Psoas muscle (tissue), 8 donors: ENCODE results near the gene FMNL2. TPM values are rescaled to one million over a fixed set of nuclear protein-coding genes. Genes with fewer than 3 reads are reported as not detected.

Source experiments
- ATAC-seq, 4 donors: fragments of 200-7000 bp; cut with Tn5 transposase; one replicate each; pipeline ENCODE4 v1.9.1; 2020; ENCODE audit warnings: moderate library complexity in 3 of 4, mild to moderate bottlenecking in 2 of 4
- DNase-seq, 2 donors: peaks; one replicate each; pipeline ENCODE4 v3.0.0-alpha.2; 2020
- H3K27ac ChIP-seq: fragments of 200-600 bp; one replicate; pipeline ENCODE4 v1.8.0; 2022
- H3K27me3 ChIP-seq, 3 donors: fragments of 200-600 bp in 1 of 3; one replicate each; pipeline versions ENCODE4 v1.6.1 to v1.8.0; 2013 to 2022; ENCODE audit warnings: low read length in 2 of 3, mild to moderate bottlenecking in 2 of 3, moderate library complexity in 1 of 3; ENCODE audit not compliant: insufficient read depth in 3 of 3
- H3K36me3 ChIP-seq, 2 donors: fragments of 200-600 bp in 1 of 2; one replicate each; pipeline versions ENCODE4 v1.6.1 to v1.8.0; 2013 to 2022; ENCODE audit warnings: low read depth in 1 of 2, mild to moderate bottlenecking in 1 of 2, moderate library complexity in 1 of 2; ENCODE audit not compliant: insufficient read depth in 1 of 2
- H3K4me1 ChIP-seq: fragments of 200-600 bp; one replicate; pipeline ENCODE4 v1.8.0; 2022
- H3K4me3 ChIP-seq: fragments of 200-600 bp; one replicate; pipeline ENCODE4 v1.8.0; 2022; ENCODE audit warnings: mild to moderate bottlenecking
- H3K9me3 ChIP-seq: fragments of 200-600 bp; one replicate; pipeline ENCODE4 v1.8.0; 2022
- WGBS, 3 donors: extraction: QIAGEN DNeasy Blood & Tissue Kit; methylation state at CpG; one replicate each; pipeline versions ENCODE4 v1.1.6 to v1.1.7; 2013; 5-methylcytosine and 5-hydroxymethylcytosine counted together
- intact Hi-C, 2 donors: fragments of 100-400 bp; cut with DNase I; formaldehyde crosslinking; loops; one replicate each; pipeline versions ENCODE4 v1.11.0 to v1.14.2; 2022
- polyA plus RNA-seq, 3 donors: library from polyadenylated mRNA; stranded (reverse); fragments of 200-250 nt; gene quantifications; one replicate each; pipeline ENCODE4 v1.2.3, GENCODE V29; 2013
- total RNA-seq, 4 donors: library from RNA; stranded (reverse); fragmentation: NEBNext Ultra II Directional in 2 of 4; extraction: Animal tissue kit (Norgen Biotek cat#: 25700) in 2 of 4; gene quantifications; one replicate each; pipeline versions ENCODE4 v1.2.1 to v1.2.4, GENCODE V29; 2021 to 2023
- TF ChIP-seq, protein P1 (sequence below): fragments of 200-600 bp; IDR thresholded peaks from one replicate; pipeline ENCODE4 v1.8.0; 2022; ENCODE audit warnings: antibody characterized with exemption
- donor health status: healthy with polysubstance abuse.
- donor health status: DM: no; HTN: no; CAD: no; lungs with moderate emphysema.
- donor health status: Bipolar disorder and iron deficiency.
- donor health status: healthy.
- donor health status: DM: yes; HTN: yes; CAD: no.
- donor health status: DM: no; HTN: no; CAD: no.
- donor health status: DM: no; HTN: no; CAD: no.
- donor health status: DM: yes; HTN: yes; CAD: no.

FMNL2 gene
- total and polyA plus RNA-seq, 7 donors, result 6.6 to 18.2 (median 11.0) TPM

GRCh38 chr2:152598975-152599759 is 264.2 kb downstream of the FMNL2 start:
- intact Hi-C loops, result no loop called here

DNA sequence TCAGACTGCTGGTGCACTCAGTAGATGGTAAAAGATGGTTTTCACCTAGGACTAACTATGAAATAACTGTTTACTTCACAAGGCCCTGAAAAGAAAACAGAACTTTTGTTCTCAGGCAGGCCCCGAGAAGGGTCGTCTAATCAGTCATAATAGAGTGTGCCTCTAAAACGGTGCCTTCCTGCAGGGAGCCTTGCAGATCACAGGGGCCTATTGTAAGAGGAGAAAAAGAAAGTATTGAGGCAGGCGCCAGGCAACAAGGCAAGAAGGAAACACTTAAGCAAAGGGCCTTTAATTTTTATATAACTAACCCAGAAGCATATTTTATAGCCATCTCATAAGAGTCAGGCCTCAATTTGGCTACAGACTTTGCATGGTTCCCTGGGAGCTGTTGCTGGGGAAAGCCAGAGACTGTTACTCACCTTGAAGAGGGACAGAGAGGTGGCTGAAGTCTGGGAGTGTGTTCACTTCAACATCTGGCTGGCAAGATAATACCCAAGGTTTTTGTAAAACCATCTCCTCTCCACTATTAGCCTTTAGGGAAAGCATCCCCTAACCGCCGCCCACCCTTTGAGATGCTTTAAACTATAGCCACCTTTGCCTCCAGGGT is 265.2 kb downstream of the FMNL2 start:
- H3K27me3 ChIP-seq, result no peaks in the 10 kb centered on the region
- TF ChIP-seq, protein P1, sequence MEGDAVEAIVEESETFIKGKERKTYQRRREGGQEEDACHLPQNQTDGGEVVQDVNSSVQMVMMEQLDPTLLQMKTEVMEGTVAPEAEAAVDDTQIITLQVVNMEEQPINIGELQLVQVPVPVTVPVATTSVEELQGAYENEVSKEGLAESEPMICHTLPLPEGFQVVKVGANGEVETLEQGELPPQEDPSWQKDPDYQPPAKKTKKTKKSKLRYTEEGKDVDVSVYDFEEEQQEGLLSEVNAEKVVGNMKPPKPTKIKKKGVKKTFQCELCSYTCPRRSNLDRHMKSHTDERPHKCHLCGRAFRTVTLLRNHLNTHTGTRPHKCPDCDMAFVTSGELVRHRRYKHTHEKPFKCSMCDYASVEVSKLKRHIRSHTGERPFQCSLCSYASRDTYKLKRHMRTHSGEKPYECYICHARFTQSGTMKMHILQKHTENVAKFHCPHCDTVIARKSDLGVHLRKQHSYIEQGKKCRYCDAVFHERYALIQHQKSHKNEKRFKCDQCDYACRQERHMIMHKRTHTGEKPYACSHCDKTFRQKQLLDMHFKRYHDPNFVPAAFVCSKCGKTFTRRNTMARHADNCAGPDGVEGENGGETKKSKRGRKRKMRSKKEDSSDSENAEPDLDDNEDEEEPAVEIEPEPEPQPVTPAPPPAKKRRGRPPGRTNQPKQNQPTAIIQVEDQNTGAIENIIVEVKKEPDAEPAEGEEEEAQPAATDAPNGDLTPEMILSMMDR, result no peak
- peak in 3 of 4 donors; percentile 39 to 55 (median 51) for ATAC-seq
- 90% methylated on average over 6 of the region's 6 CpGs for WGBS, 3 donors
- H3K27ac ChIP-seq, result peak overlapping the region; percentile 52
- intact Hi-C loops, result no loop called here
- H3K36me3 ChIP-seq, result peaks cover 0 to 3% of the 10 kb centered on the region in 2 donors
- no peak overlapping the region for H3K4me3 ChIP-seq
- peaks cover 16% of the 10 kb centered on the region for H3K4me1 ChIP-seq
- no peak for DNase-seq
- no peaks in the 10 kb centered on the region for H3K9me3 ChIP-seq

More at GRCh38 chr2:152598975-152599759, 264.2 kb downstream of the FMNL2 start:
- ATAC-seq (no peak), DNase-seq (no peak)
- H3K27me3 ChIP-seq, result no peaks in the 10 kb centered on the region
- TF ChIP-seq, protein P1, result no peak
- H3K27ac ChIP-seq, result peak overlapping the region; percentile 52
- H3K4me1 ChIP-seq, result peaks cover 22% of the 10 kb centered on the region
- H3K36me3 ChIP-seq, result peaks cover 0 to 3% of the 10 kb centered on the region in 2 donors
- H3K9me3 ChIP-seq, result no peaks in the 10 kb centered on the region
- no peak overlapping the region for H3K4me3 ChIP-seq
- 81 to 95% (median 83%) methylated on average over 9 of the region's 9 CpGs for WGBS, 3 donors

GRCh38 chr2:152600697-152601096 is 265.7 kb downstream of the FMNL2 start:
- Histone ChIP-seq H3K4me3 (no peak overlapping the region), H3K27me3 (no peaks in the 10 kb centered on the region), H3K9me3 (no peaks in the 10 kb centered on the region), H3K36me3 (peaks cover 0 to 3% of the 10 kb centered on the region in 2 donors), H3K27ac (peak overlapping the region; percentile 52), H3K4me1 (peaks cover 16% of the 10 kb centered on the region)
- ATAC-seq (peak; percentile 66 to 86 (median 80)), DNase-seq (no peak)
- TF ChIP-seq, protein P1, result no peak
- intact Hi-C loops, result no loop called here
- WGBS, 3 donors, result 20 to 28% (median 22%) methylated on average over 2 of the region's 2 CpGs

DNA sequence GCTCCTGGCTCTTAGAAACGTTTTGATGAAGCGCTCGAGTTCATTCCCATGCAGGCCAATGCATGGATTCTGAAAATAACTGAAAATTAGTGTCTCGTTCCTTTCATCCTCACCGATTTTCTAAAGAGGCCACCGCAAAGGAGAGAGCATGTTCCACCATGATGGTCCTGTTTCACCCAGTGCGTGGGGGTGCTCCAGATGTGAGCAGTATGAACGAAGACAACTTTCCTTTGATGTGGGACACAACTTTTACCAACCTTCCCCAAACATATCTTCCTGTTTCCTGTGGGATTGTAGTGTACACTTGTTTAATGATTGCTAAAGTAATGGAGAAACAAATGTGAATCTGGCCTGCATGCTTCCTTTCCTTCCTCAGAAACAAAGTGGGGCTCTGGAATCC is 267.8 kb downstream of the FMNL2 start:
- no peak for DNase-seq
- Histone ChIP-seq H3K4me3 (no peak overlapping the region), H3K27ac (no peak overlapping the region), H3K4me1 (peaks cover 20% of the 10 kb centered on the region), H3K9me3 (no peaks in the 10 kb centered on the region), H3K36me3 (peaks cover 0 to 3% of the 10 kb centered on the region in 2 donors), H3K27me3 (no peaks in the 10 kb centered on the region)
- no peak for ATAC-seq
- 87 to 89% (median 88%) methylated on average over 8 of the region's 8 CpGs for WGBS, 3 donors
- intact Hi-C loops, result no loop called here
- TF ChIP-seq, protein P1, result no peak
